K562 (cell line): ENCODE measurements around the gene CAMSAP3. TPM values are rescaled to one million over a fixed set of nuclear protein-coding genes. Genes with fewer than 3 reads are reported as not detected.

Experiments
- ATAC-seq: fragments of 200-7000 bp; cut with Tn5 transposase; 3 replicates; pipeline ENCODE4 v1.9.1; 2020; ENCODE audit warnings: moderate library complexity
- BruUV-seq: library from RNA; stranded (reverse); fragments of 400-500 nt; replicated peaks from 2 replicates; lab custom pipeline; 2021; lab: Mats Ljungman, UMichigan
- CTCF ChIA-PET: fragments of 300-600 bp; formaldehyde crosslinking; extraction: SDS; loops from one replicate; lab custom pipeline; 2021; ENCODE audit warnings: low intra/inter-chr PET ratio; lab: Yijun Ruan, JAX
- POLR2A ChIA-PET: fragments of 300-600, 350-650 bp; sonication (Branson Sonifier 250); formaldehyde crosslinking; extraction: SDS; loops from one replicate; lab custom pipeline; 2021; ENCODE audit warnings: antibody characterized with exemption, inconsistent platforms; lab: Yijun Ruan, JAX
- DNase-seq, 4 experiments: peaks; one replicate each; pipeline versions ENCODE4 v3.0.0 to v3.0.0-alpha.2; 2011 to 2018; ENCODE audit warnings: low spot score in 3 of 4, mixed read lengths in 3 of 4; ENCODE audit errors: extremely low read depth in 1 of 4
- FAIRE-seq: peaks from 2 replicates; lab custom pipeline; 2011; peaks lifted over from hg19 to GRCh38; lab: Jason Lieb, UNC
- H2AFZ ChIP-seq: 2 replicates; pipeline ENCODE4 v1.6.0; 2011; ENCODE audit warnings: low read depth, low read length, control low read depth, inconsistent platforms
- H3K27ac ChIP-seq: fragments of 200-600 bp; 3 replicates; pipeline ENCODE4 v1.8.0; 2011; ENCODE audit warnings: low read depth, mild to moderate bottlenecking, control low read depth, inconsistent platforms, low read length, moderate library complexity, mixed read lengths; ENCODE audit errors: extremely low read depth
- H3K27me3 ChIP-seq, 2 experiments: fragments of 300-600 bp in 1 of 2; 2 replicates in 1 of 2; 3 replicates in 1 of 2; pipeline versions ENCODE4 v1.6.0 to v1.8.0; 2011; ENCODE audit warnings: inconsistent platforms in 2 of 2, low read length in 2 of 2, mild to moderate bottlenecking in 1 of 2, mixed read lengths in 1 of 2, moderate library complexity in 1 of 2; ENCODE audit not compliant: control insufficient read depth in 2 of 2, insufficient read depth in 2 of 2
- H3K36me3 ChIP-seq: fragments of 300-600 bp; 3 replicates; pipeline ENCODE4 v1.8.0; 2011; ENCODE audit warnings: mild to moderate bottlenecking, low read length, inconsistent platforms; ENCODE audit not compliant: control insufficient read depth, insufficient read depth
- H3K4me1 ChIP-seq, 2 experiments: fragments of 200-600 bp in 1 of 2; replicated peaks in 1 of 2; 2 replicates in 1 of 2; 3 replicates in 1 of 2; pipeline versions ENCODE4 v1.5.1 to v1.8.0; 2011; ENCODE audit warnings: inconsistent platforms in 2 of 2, low read length in 2 of 2, mild to moderate bottlenecking in 1 of 2, mixed read lengths in 1 of 2, moderate library complexity in 1 of 2; ENCODE audit not compliant: control insufficient read depth in 2 of 2, insufficient read depth in 2 of 2
- H3K4me2 ChIP-seq: 2 replicates; pipeline ENCODE4 v1.6.1; 2011; ENCODE audit warnings: low read length, control low read depth, inconsistent platforms, mixed read lengths; ENCODE audit not compliant: insufficient read depth
- H3K4me3 ChIP-seq: fragments of 200-600 bp; sonication (generic), shearing (Covaris generic); 2 replicates; pipeline ENCODE4 v1.5.1; 2016; ENCODE audit warnings: control low read depth, inconsistent platforms
- H3K79me2 ChIP-seq: fragments of 200-600 bp; 3 replicates; pipeline ENCODE4 v1.8.0; 2011; ENCODE audit warnings: low read length, inconsistent platforms; ENCODE audit not compliant: control insufficient read depth, insufficient read depth
- H3K9ac ChIP-seq, 2 experiments: 2 replicates each; pipeline versions ENCODE4 v1.6.0 to v1.6.1; 2011; ENCODE audit warnings: low read depth in 2 of 2, low read length in 2 of 2, control low read depth in 1 of 2, inconsistent platforms in 1 of 2, mild to moderate bottlenecking in 1 of 2, mixed read lengths in 1 of 2; ENCODE audit not compliant: insufficient read depth in 1 of 2
- H3K9me1 ChIP-seq: one replicate; pipeline ENCODE4 v1.6.0; 2011; ENCODE audit warnings: inconsistent platforms, mild to moderate bottlenecking, low read length, moderate library complexity; ENCODE audit not compliant: control insufficient read depth, insufficient read depth
- H3K9me3 ChIP-seq: replicated peaks from 2 replicates; pipeline ENCODE4 v1.5.1; 2011; ENCODE audit warnings: low read depth, low read length, inconsistent platforms; ENCODE audit not compliant: control insufficient read depth, insufficient read depth
- H4K20me1 ChIP-seq: replicated peaks from 2 replicates; pipeline ENCODE4 v1.6.1; 2011; ENCODE audit warnings: low read length, inconsistent platforms, mixed read lengths; ENCODE audit not compliant: control insufficient read depth, insufficient read depth
- CHD1 ChIP-seq: fragments of 200-600 bp; sonication (generic); IDR thresholded peaks from one replicate; pipeline ENCODE4 v1.6.1; 2012; ENCODE audit warnings: mild to moderate bottlenecking, moderate library complexity, low read length, inconsistent platforms
- NUFIP1 ChIP-seq: fragments of 450-650 bp; IDR thresholded peaks from 2 replicates; pipeline ENCODE4 v1.6.1; 2018; ENCODE audit not compliant: partially characterized antibody
- TEAD1 ChIP-seq, 2 experiments: fragments of 450-650 bp in 1 of 2; sonication (generic) in 1 of 2; formaldehyde crosslinking; IDR thresholded peaks; 2 replicates each; pipeline versions ENCODE4 v1.4.0 to v1.8.0; 2020 to 2022; ENCODE audit warnings: mild to moderate bottlenecking in 2 of 2, missing genetic modification reagents in 1 of 2
- WGBS: fragments of 100-300 bp; shearing (Covaris generic); methylation state at CpG from one replicate; pipeline ENCODE4 v1.1.6; 2016; ENCODE audit warnings: low coverage, mixed read lengths; ENCODE audit not compliant: insufficient coverage; ENCODE audit errors: missing lambda C conversion rate; 5-methylcytosine and 5-hydroxymethylcytosine counted together
- in situ Hi-C: fragments of 300-500 bp; cut with MboI; formaldehyde crosslinking; loops from 4 replicates; pipeline ENCODE4 v1.15.0; 2018; ENCODE audit warnings: inconsistent platforms, mixed read lengths
- intact Hi-C: fragments of 100-400 bp; cut with micrococcal nuclease; formaldehyde crosslinking; loops from 2 replicates; pipeline ENCODE4 v1.14.2; 2022
- polyA plus RNA-seq, 8 experiments: library from polyadenylated mRNA; depleted of rRNA in 4 of 8; stranded (reverse) in 5 of 8; unstranded in 3 of 8; fragments of >200 nt; fragmentation: Nextera tagmentation in 2 of 8; fragmentation: Illumina TruSeq in 1 of 8; extraction: Ambion mirVana in 2 of 8; extraction: Trizol in 1 of 8; gene quantifications; 2 replicates each; pipeline versions ENCODE4 v1.2.1 to v1.2.3, GENCODE V29; 2011 to 2014; ENCODE audit warnings: inconsistent platforms in 1 of 8, missing spikeins in 1 of 8
- total RNA-seq, 7 experiments: library from RNA; depleted of rRNA in 6 of 7; stranded (reverse); fragments of >200 nt in 6 of 7; fragmentation: Illumina TruSeq in 2 of 7; extraction: Trizol in 2 of 7; gene quantifications; 2 replicates each; pipeline versions ENCODE4 v1.2.1 to v1.2.3, GENCODE V29; 2011 to 2021; ENCODE audit warnings: low replicate concordance in 1 of 7
- TF ChIP-seq, protein P1 (sequence below): IDR thresholded peaks from 3 replicates; pipeline ENCODE4 v1.6.1; 2011; ENCODE audit warnings: borderline replicate concordance, mild to moderate bottlenecking; ENCODE audit not compliant: insufficient read length, insufficient read depth
- TF ChIP-seq, protein P2 (sequence below): sonication (generic); formaldehyde crosslinking; IDR thresholded peaks from 2 replicates; pipeline ENCODE4 v1.8.0; 2022; ENCODE audit warnings: mild to moderate bottlenecking, missing genetic modification reagents
- TF ChIP-seq, protein P3 (sequence below): sonication (generic); formaldehyde crosslinking; IDR thresholded peaks from 2 replicates; pipeline ENCODE4 v1.8.0; 2023; ENCODE audit warnings: mild to moderate bottlenecking, missing genetic modification reagents

CAMSAP3 gene
- total and polyA plus RNA-seq, 9 of the 15 experiments (the other 6 are each of a cell fraction or from before 2014, with no cell fraction given), result 0.01 to 0.89 (median 0.22) TPM; not detected in 1

DNA sequence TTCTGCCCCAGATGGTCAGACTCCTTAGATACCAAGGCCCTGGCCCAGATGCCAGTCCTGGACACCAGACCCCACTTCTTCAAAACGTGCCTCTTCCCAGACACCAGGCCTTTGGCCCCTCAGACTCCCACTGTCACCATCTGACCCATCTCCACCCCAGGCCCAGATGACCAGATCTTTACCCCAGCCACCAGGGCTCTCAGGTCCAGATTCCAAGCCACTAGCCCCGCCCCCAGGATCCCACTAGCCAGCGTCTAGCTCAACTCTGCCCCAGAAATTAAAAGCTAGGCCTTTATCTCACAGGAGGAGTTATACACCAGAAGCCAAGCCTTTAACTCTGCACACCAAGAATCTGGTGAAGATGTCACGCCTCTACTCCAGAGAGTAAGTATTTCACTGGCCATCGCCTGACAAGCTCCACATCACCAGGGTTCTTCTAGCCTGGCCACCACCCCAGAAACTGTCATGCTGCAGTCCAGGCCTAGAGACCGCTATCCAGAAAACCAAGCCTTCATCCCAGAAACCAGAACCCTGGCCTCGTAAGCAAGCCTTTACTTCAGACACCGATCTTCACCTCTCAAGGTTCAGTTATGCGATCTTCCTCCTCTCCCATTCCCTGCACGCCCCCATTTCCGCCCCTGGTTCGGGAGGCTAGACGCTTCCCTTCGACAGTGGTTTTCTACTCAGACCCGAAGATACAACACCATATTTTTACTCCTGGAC lies 33.1 kb downstream of the CAMSAP3 start:
- intact Hi-C loops (no loop called here), in situ Hi-C loops (no loop called here)
- Histone ChIP-seq H3K4me1 (peaks cover 8 to 33% of the 10 kb centered on the region in 2 experiments; a peak in 4 of 5 replicates), H3K27ac (peak overlapping the region; percentile 77), H3K27me3 (no peaks in the 10 kb centered on the region), H3K4me2 (peak overlapping the region; percentile 99), H3K9me1 (no peaks in the 10 kb centered on the region), H3K36me3 (peaks cover 42% of the 10 kb centered on the region; the same call in 2 of the 3 replicates), H3K4me3 (peak overlapping the region; percentile 89), H3K79me2 (peaks cover 49% of the 10 kb centered on the region), H3K9me3 (no peaks in the 10 kb centered on the region), H3K9ac (peak overlapping the region; percentile 95), H4K20me1 (no peaks in the 10 kb centered on the region), H2AFZ (peak overlapping the region; percentile 78)
- ChIA-PET CTCF (no interaction called here), POLR2A (interaction anchor here (0.6 to 4.8 kb wide), 7 partner anchors 9 to 279 kb away, joined by 3 to 22 read pairs (median 5); partner anchors contain the start of gene MCOLN1)
- FAIRE-seq (no peak), ATAC-seq (no peak), DNase-seq (peak in 3 of 4 experiments; percentile 41 to 51 (median 47))
- TF ChIP-seq, protein P1, sequence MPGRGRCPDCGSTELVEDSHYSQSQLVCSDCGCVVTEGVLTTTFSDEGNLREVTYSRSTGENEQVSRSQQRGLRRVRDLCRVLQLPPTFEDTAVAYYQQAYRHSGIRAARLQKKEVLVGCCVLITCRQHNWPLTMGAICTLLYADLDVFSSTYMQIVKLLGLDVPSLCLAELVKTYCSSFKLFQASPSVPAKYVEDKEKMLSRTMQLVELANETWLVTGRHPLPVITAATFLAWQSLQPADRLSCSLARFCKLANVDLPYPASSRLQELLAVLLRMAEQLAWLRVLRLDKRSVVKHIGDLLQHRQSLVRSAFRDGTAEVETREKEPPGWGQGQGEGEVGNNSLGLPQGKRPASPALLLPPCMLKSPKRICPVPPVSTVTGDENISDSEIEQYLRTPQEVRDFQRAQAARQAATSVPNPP, result no peak
- TF ChIP-seq TEAD1 (CRISPR knock-in tag; IDR thresholded peaks at IDR 0.05) (0 out of 4 replicates have a peak, but pooled peaks of 1 of the 2 experiments have one; percentile 26), NUFIP1 (no peak), CHD1 (peak; percentile 33)
- TF ChIP-seq, protein P2, sequence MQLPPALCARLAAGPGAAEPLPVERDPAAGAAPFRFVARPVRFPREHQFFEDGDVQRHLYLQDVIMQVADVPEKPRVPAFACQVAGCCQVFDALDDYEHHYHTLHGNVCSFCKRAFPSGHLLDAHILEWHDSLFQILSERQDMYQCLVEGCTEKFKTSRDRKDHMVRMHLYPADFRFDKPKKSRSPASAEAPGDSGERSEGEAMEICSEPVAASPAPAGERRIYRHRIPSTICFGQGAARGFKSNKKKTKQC (CRISPR knock-in tag), result peak; percentile 32; the same call in 1 of the 2 replicates
- TF ChIP-seq, protein P3, sequence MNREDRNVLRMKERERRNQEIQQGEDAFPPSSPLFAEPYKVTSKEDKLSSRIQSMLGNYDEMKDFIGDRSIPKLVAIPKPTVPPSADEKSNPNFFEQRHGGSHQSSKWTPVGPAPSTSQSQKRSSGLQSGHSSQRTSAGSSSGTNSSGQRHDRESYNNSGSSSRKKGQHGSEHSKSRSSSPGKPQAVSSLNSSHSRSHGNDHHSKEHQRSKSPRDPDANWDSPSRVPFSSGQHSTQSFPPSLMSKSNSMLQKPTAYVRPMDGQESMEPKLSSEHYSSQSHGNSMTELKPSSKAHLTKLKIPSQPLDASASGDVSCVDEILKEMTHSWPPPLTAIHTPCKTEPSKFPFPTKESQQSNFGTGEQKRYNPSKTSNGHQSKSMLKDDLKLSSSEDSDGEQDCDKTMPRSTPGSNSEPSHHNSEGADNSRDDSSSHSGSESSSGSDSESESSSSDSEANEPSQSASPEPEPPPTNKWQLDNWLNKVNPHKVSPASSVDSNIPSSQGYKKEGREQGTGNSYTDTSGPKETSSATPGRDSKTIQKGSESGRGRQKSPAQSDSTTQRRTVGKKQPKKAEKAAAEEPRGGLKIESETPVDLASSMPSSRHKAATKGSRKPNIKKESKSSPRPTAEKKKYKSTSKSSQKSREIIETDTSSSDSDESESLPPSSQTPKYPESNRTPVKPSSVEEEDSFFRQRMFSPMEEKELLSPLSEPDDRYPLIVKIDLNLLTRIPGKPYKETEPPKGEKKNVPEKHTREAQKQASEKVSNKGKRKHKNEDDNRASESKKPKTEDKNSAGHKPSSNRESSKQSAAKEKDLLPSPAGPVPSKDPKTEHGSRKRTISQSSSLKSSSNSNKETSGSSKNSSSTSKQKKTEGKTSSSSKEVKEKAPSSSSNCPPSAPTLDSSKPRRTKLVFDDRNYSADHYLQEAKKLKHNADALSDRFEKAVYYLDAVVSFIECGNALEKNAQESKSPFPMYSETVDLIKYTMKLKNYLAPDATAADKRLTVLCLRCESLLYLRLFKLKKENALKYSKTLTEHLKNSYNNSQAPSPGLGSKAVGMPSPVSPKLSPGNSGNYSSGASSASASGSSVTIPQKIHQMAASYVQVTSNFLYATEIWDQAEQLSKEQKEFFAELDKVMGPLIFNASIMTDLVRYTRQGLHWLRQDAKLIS (CRISPR knock-in tag), result 0 out of 2 replicates have a peak, but pooled peaks have one; percentile 44
- WGBS, result under 1% methylated on average over 15 of the region's 15 CpGs
- TSS peak; percentile 81 for BruUV-seq
